Calu3 (cell line): ENCODE results near the gene CCSER1. TPM values are rescaled to one million over a fixed set of nuclear protein-coding genes. Genes with fewer than 3 reads are reported as not detected.

Experiments
- BruUV-seq: library from RNA; stranded (reverse); fragments of 400-500 nt; replicated peaks from 2 replicates; lab custom pipeline; 2021; lab: Mats Ljungman, UMichigan
- CTCF ChIA-PET: fragments of 300-600 bp; sonication (Branson Sonifier 250); formaldehyde crosslinking; loops from one replicate; lab custom pipeline; 2022; ENCODE audit warnings: antibody characterized with exemption; lab: Charles Lee
- DNase-seq: peaks from one replicate; pipeline ENCODE4 v3.0.0; 2022
- H3K27ac Mint-ChIP-seq: one replicate; pipeline ENCODE4 v1.8.0; 2022; ENCODE audit warnings: mixed read lengths; ENCODE audit not compliant: unreplicated experiment
- H3K27me3 Mint-ChIP-seq: one replicate; pipeline ENCODE4 v1.8.0; 2022; ENCODE audit warnings: mixed read lengths; ENCODE audit not compliant: unreplicated experiment
- H3K36me3 Mint-ChIP-seq: one replicate; pipeline ENCODE4 v1.8.0; 2022; ENCODE audit warnings: mild to moderate bottlenecking, moderate library complexity, mixed read lengths; ENCODE audit not compliant: insufficient read depth, unreplicated experiment
- H3K4me1 Mint-ChIP-seq: one replicate; pipeline ENCODE4 v1.8.0; 2022; ENCODE audit warnings: mild to moderate bottlenecking, low read depth, mixed read lengths; ENCODE audit not compliant: unreplicated experiment
- H3K4me3 Mint-ChIP-seq: one replicate; pipeline ENCODE4 v1.8.0; 2022; ENCODE audit warnings: mild to moderate bottlenecking, low read depth, moderate library complexity, mixed read lengths; ENCODE audit not compliant: unreplicated experiment
- H3K9me3 Mint-ChIP-seq: one replicate; pipeline ENCODE4 v1.8.0; 2022; ENCODE audit warnings: low read depth, mixed read lengths; ENCODE audit not compliant: unreplicated experiment
- CTCF ChIP-seq: fragments of 200-600 bp; IDR thresholded peaks from one replicate; pipeline ENCODE4 v1.8.0; 2022; ENCODE audit warnings: antibody characterized with exemption; ENCODE audit not compliant: unreplicated experiment
- intact Hi-C: fragments of 100-400 bp; cut with micrococcal nuclease; formaldehyde crosslinking; loops from one replicate; pipeline ENCODE4 v1.10.0; 2022; ENCODE audit not compliant: unreplicated experiment
- total RNA-seq: library from RNA; stranded (reverse); gene quantifications from 2 replicates; pipeline ENCODE4 v1.2.3, GENCODE V29; 2022

Gene CCSER1
- total RNA-seq, 1 experiment from 2014 or later = 6.2 TPM

GRCh38 chr4:91488946-91489345 is 1361.8 kb downstream of the CCSER1 start:
- Mint-ChIP-seq H3K36me3 (no peaks in the 10 kb centered on the region), H3K27ac (no peak overlapping the region), H3K4me1 (no peaks in the 10 kb centered on the region), H3K4me3 (no peak overlapping the region), H3K27me3 (no peaks in the 10 kb centered on the region), H3K9me3 (no peaks in the 10 kb centered on the region)
- no TSS peak for BruUV-seq
- no peak for DNase-seq
- intact Hi-C loops = no loop called here
- CTCF ChIA-PET = no interaction called here
- TF ChIP-seq CTCF = no peak

- no peak overlapping the region for H3K27ac Mint-ChIP-seq
- H3K36me3 Mint-ChIP-seq = no peaks in the 10 kb centered on the region
- CTCF ChIA-PET = interaction anchor here (0.8 kb wide), 1 partner anchor 26 kb away, joined by 3 read pairs; no protein-coding TSS in a partner anchor
- DNase-seq = no peak
- TF ChIP-seq CTCF = no peak
- no peaks in the 10 kb centered on the region for H3K27me3 Mint-ChIP-seq
- H3K9me3 Mint-ChIP-seq = no peaks in the 10 kb centered on the region
- H3K4me3 Mint-ChIP-seq = no peak overlapping the region
- no peaks in the 10 kb centered on the region for H3K4me1 Mint-ChIP-seq
- no TSS peak for BruUV-seq
- intact Hi-C loops = no loop called here
Observed at GRCh38 chr4:91497892-91498291, 1370.7 kb downstream of the CCSER1 start.

- Mint-ChIP-seq H3K4me3 (no peak overlapping the region), H3K27ac (no peak overlapping the region), H3K4me1 (no peaks in the 10 kb centered on the region), H3K36me3 (no peaks in the 10 kb centered on the region), H3K9me3 (no peaks in the 10 kb centered on the region), H3K27me3 (no peaks in the 10 kb centered on the region)
- no TSS peak for BruUV-seq
- CTCF ChIA-PET = no interaction called here
- peak; percentile 31 for TF ChIP-seq CTCF
- intact Hi-C loops = loop anchor here (1.0 to 10.0 kb wide), 4 partner anchors 138 to 1145 kb away; no protein-coding TSS in a partner anchor
- peak; percentile 19 for DNase-seq
Observed at GRCh38 chr4:91502365-91502764, 1375.2 kb downstream of the CCSER1 start.

GRCh38 chr4:91513326-91513725 is 1386.1 kb downstream of the CCSER1 start:
- CTCF ChIA-PET = no interaction called here
- H3K27me3 Mint-ChIP-seq = no peaks in the 10 kb centered on the region
- intact Hi-C loops = no loop called here
- peaks cover 3% of the 10 kb centered on the region for H3K9me3 Mint-ChIP-seq
- BruUV-seq = no TSS peak
- no peak for DNase-seq
- no peak overlapping the region for H3K27ac Mint-ChIP-seq
- H3K4me3 Mint-ChIP-seq = no peak overlapping the region
- TF ChIP-seq CTCF = no peak
- no peaks in the 10 kb centered on the region for H3K36me3 Mint-ChIP-seq
- no peaks in the 10 kb centered on the region for H3K4me1 Mint-ChIP-seq
